Activated T-cell treated with anti-CD3 and anti-CD28 coated beads, Interleukin-2, amount 50 U/mL, for 24 hours (primary cell): ENCODE data around the gene GOLGA3.

Source experiments
- DNase-seq: peaks from one replicate; pipeline ENCODE4 v3.0.0-alpha.2; 2020
- H3K27ac Mint-ChIP-seq: 2 replicates; pipeline ENCODE4 v1.8.0; 2020; ENCODE audit warnings: mild to moderate bottlenecking, mixed read lengths
- H3K27me3 Mint-ChIP-seq: 2 replicates; pipeline ENCODE4 v1.8.0; 2020; ENCODE audit warnings: mixed read lengths
- H3K36me3 Mint-ChIP-seq: 2 replicates; pipeline ENCODE4 v1.8.0; 2020; ENCODE audit warnings: low read depth, mixed read lengths
- H3K4me1 Mint-ChIP-seq: 2 replicates; pipeline ENCODE4 v1.8.0; 2020; ENCODE audit warnings: low read depth, mixed read lengths
- H3K4me3 Mint-ChIP-seq: 2 replicates; pipeline ENCODE4 v1.8.0; 2020; ENCODE audit warnings: mild to moderate bottlenecking, moderate library complexity, mixed read lengths
- H3K9me3 Mint-ChIP-seq: 2 replicates; pipeline ENCODE4 v1.8.0; 2020; ENCODE audit warnings: mixed read lengths

The GOLGA3 gene

DNA sequence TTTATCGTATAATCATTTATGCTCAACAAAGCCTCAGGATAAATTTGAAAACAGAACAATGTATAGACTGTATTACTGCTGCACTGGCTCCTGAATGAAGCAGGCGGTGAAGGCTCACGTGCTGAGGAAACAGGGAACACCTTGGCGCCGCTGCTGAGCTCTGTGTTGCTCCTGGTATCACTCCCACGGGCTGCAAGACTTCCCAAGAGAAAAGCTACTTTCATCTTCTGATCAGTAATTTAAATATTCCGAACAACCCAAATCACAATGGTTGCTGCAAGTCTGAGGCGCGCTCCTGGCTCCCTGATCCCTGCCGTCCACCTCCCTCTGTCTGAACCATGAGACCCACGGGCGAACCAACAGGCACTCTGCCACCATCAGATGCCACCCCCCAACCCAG is 102.3 kb downstream of the GOLGA3 start:
- Mint-ChIP-seq H3K4me3 (no peak overlapping the region), H3K27me3 (no peaks in the 10 kb centered on the region), H3K9me3 (no peaks in the 10 kb centered on the region), H3K4me1 (peaks cover 5% of the 10 kb centered on the region), H3K36me3 (peaks cover 97% of the 10 kb centered on the region), H3K27ac (no peak overlapping the region)
- DNase-seq, result no peak

- DNase-seq, result no peak
- no peak overlapping the region for H3K4me3 Mint-ChIP-seq
- peaks cover 5% of the 10 kb centered on the region for H3K4me1 Mint-ChIP-seq
- peak overlapping the region; percentile 75 for H3K27ac Mint-ChIP-seq
- peaks cover 96% of the 10 kb centered on the region for H3K36me3 Mint-ChIP-seq
- no peaks in the 10 kb centered on the region for H3K27me3 Mint-ChIP-seq
- no peaks in the 10 kb centered on the region for H3K9me3 Mint-ChIP-seq
These were observed 104.0 kb downstream of the GOLGA3 start for GRCh38 chr12:132724506-132725241.

GRCh38 chr12:132723764-132724140 is 104.9 kb downstream of the GOLGA3 start:
- Mint-ChIP-seq H3K4me1 (peaks cover 5% of the 10 kb centered on the region), H3K9me3 (no peaks in the 10 kb centered on the region), H3K27ac (peak overlapping the region; percentile 16), H3K36me3 (peaks cover 99% of the 10 kb centered on the region), H3K4me3 (no peak overlapping the region), H3K27me3 (no peaks in the 10 kb centered on the region)
- no peak for DNase-seq

GRCh38 chr12:132723015-132723763 is 105.5 kb downstream of the GOLGA3 start:
- H3K4me1 Mint-ChIP-seq, result peaks cover 5% of the 10 kb centered on the region
- DNase-seq, result no peak
- H3K9me3 Mint-ChIP-seq, result no peaks in the 10 kb centered on the region
- peaks cover 96% of the 10 kb centered on the region for H3K36me3 Mint-ChIP-seq
- H3K4me3 Mint-ChIP-seq, result no peak overlapping the region
- H3K27me3 Mint-ChIP-seq, result no peaks in the 10 kb centered on the region
- peak overlapping the region; percentile 16 for H3K27ac Mint-ChIP-seq

DNA sequence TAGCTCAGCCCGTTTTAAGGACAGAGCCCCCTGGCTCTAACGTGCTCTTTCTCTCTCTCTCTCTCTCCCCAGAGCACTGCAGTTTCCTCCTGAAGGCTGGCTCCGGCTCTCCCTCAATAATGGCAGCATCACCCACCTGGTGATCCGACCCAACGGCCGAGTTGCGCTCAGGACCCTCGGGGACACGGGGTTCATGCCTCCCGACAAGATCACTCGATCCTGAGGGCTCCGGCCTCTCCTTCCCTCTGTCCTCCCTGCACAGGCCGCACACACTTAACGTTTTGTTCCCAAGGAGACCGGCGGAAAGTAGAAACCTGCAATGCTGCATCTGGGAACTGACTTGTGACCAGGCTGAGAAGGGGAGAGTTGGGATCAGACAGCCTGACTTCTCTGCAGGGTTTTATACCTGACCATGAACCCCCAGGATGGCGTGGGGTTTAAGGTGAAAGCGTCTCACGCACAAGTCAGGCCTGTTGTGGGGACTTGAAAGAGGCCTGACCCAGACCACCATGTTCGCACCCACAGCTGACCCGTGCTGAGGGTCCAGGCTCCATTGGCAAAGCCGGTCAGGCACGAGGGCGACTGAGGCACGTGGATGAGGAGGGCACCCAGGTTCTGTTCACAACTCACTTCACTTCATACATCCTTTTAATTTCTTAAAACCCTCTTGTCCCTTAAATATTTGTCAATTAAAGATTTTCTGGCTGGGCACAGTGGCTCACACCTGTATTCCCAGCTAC is 107.9 kb downstream of the GOLGA3 start:
- no peaks in the 10 kb centered on the region for H3K9me3 Mint-ChIP-seq
- H3K4me1 Mint-ChIP-seq, result peaks cover 5% of the 10 kb centered on the region
- H3K27me3 Mint-ChIP-seq, result no peaks in the 10 kb centered on the region
- H3K4me3 Mint-ChIP-seq, result no peak overlapping the region
- DNase-seq, result no peak
- H3K27ac Mint-ChIP-seq, result peak overlapping the region; percentile 77
- H3K36me3 Mint-ChIP-seq, result peaks cover 95% of the 10 kb centered on the region

DNA sequence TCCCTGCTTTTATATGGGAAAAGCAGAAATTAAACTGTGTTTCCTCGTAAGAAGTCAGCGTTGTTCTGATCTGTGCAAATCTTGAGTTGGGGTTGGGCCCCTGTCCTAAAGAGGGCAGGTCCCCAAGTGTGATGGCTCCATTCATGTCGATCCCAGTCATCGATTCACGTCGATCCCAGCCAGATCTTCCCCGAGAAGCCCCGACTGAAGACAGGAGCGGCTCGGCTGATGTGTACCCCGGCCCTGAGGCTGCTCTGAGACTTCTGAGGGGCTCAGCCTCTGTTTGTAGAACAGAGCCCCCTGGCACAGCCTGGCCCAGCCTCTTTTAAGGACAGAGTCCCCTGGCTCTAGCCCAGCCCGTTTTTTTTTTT is 108.7 kb downstream of the GOLGA3 start:
- H3K27ac Mint-ChIP-seq, result peak overlapping the region; percentile 72
- no peak overlapping the region for H3K4me3 Mint-ChIP-seq
- no peak for DNase-seq
- H3K27me3 Mint-ChIP-seq, result no peaks in the 10 kb centered on the region
- H3K9me3 Mint-ChIP-seq, result no peaks in the 10 kb centered on the region
- H3K4me1 Mint-ChIP-seq, result peaks cover 5% of the 10 kb centered on the region
- peaks cover 94% of the 10 kb centered on the region for H3K36me3 Mint-ChIP-seq

- Mint-ChIP-seq H3K36me3 (peaks cover 94% of the 10 kb centered on the region), H3K4me3 (no peak overlapping the region), H3K9me3 (no peaks in the 10 kb centered on the region), H3K27ac (peak overlapping the region; percentile 72), H3K27me3 (no peaks in the 10 kb centered on the region), H3K4me1 (peaks cover 8% of the 10 kb centered on the region)
- DNase-seq, result no peak
These were observed 109.3 kb downstream of the GOLGA3 start for GRCh38 chr12:132719141-132719953.
